IMR-90 (cell line): ENCODE data around the gene COL4A1. TPM values are rescaled to one million over a fixed set of nuclear protein-coding genes. Genes with fewer than 3 reads are reported as not detected.

Source experiments
- ATAC-seq: fragments of 200-7000 bp; cut with Tn5 transposase; 2 replicates; pipeline ENCODE4 v1.9.1; 2020; ENCODE audit warnings: low read depth, mild to moderate bottlenecking, moderate library complexity
- BruUV-seq: library from RNA; stranded (reverse); fragments of 400-500 nt; replicated peaks from 2 replicates; lab custom pipeline; 2021; lab: Mats Ljungman, UMichigan
- CTCF ChIA-PET: fragments of 300-600 bp; formaldehyde crosslinking; extraction: SDS; loops from one replicate; lab custom pipeline; 2021; ENCODE audit warnings: antibody characterized with exemption; lab: Yijun Ruan, JAX
- POLR2A ChIA-PET: fragments of 300-600 bp; sonication (Branson Sonifier 250); formaldehyde crosslinking; loops from one replicate; lab custom pipeline; 2022; ENCODE audit warnings: antibody characterized with exemption; ENCODE audit not compliant: unreplicated experiment; lab: Charles Lee
- DNase-seq: peaks from one replicate; pipeline ENCODE4 v3.0.0; 2013
- H2AFZ ChIP-seq: replicated peaks from 2 replicates; pipeline ENCODE3; 2013; ENCODE audit warnings: low read length, mild to moderate bottlenecking; ENCODE audit not compliant: poor library complexity
- H2AK5ac ChIP-seq: 2 replicates; pipeline ENCODE4 v1.6.1; 2013; ENCODE audit warnings: low read depth, low read length, inconsistent platforms
- H2AK9ac ChIP-seq: replicated peaks from 2 replicates; pipeline ENCODE3; 2013; ENCODE audit warnings: mild to moderate bottlenecking, low read depth, low read length, moderate library complexity; ENCODE audit not compliant: poor library complexity
- H2BK120ac ChIP-seq: 2 replicates; pipeline ENCODE4 v1.6.1; 2013; ENCODE audit warnings: low read depth, low read length, inconsistent platforms
- H2BK15ac ChIP-seq: 3 replicates; pipeline ENCODE4 v1.6.1; 2013; ENCODE audit warnings: low read depth, low read length, inconsistent platforms
- H2BK20ac ChIP-seq: 2 replicates; pipeline ENCODE4 v1.6.1; 2013; ENCODE audit warnings: low read depth, mild to moderate bottlenecking, inconsistent platforms, low read length, moderate library complexity
- H2BK5ac ChIP-seq: 2 replicates; pipeline ENCODE4 v1.6.1; 2013; ENCODE audit warnings: mild to moderate bottlenecking, low read depth, low read length, inconsistent platforms; ENCODE audit not compliant: poor library complexity, severe bottlenecking
- H3K14ac ChIP-seq: replicated peaks from 2 replicates; pipeline ENCODE4 v1.6.1; 2013; ENCODE audit warnings: low read depth, low read length, inconsistent platforms
- H3K18ac ChIP-seq: 2 replicates; pipeline ENCODE4 v1.6.1; 2013; ENCODE audit warnings: low read depth, low read length, control low read depth
- H3K23ac ChIP-seq: 2 replicates; pipeline ENCODE4 v1.6.1; 2013; ENCODE audit warnings: low read depth, low read length, inconsistent platforms
- H3K27ac ChIP-seq: 2 replicates; pipeline ENCODE4 v1.5.1; 2013; ENCODE audit warnings: mild to moderate bottlenecking, control low read depth, low read length; ENCODE audit not compliant: insufficient read depth
- H3K27me3 ChIP-seq: 2 replicates; pipeline ENCODE4 v1.6.1; 2013; ENCODE audit warnings: low read length; ENCODE audit not compliant: control insufficient read depth, insufficient read depth
- H3K36me3 ChIP-seq: 2 replicates; pipeline ENCODE4 v1.6.1; 2013; ENCODE audit warnings: low read length, mixed read lengths; ENCODE audit not compliant: control insufficient read depth, insufficient read depth
- H3K4ac ChIP-seq: 2 replicates; pipeline ENCODE4 v1.6.1; 2013; ENCODE audit warnings: low read depth, low read length, inconsistent platforms
- H3K4me1 ChIP-seq: 2 replicates; pipeline ENCODE4 v1.6.1; 2013; ENCODE audit warnings: low read length, mixed read lengths; ENCODE audit not compliant: control insufficient read depth, insufficient read depth
- H3K4me2 ChIP-seq: 2 replicates; pipeline ENCODE4 v1.6.1; 2013; ENCODE audit warnings: low read depth, mild to moderate bottlenecking, control low read depth, low read length, moderate library complexity
- H3K4me3 ChIP-seq: 2 replicates; pipeline ENCODE4 v1.5.1; 2013; ENCODE audit warnings: low read depth, mild to moderate bottlenecking, control low read depth, low read length, moderate library complexity; ENCODE audit not compliant: insufficient read depth
- H3K56ac ChIP-seq: 2 replicates; pipeline ENCODE4 v1.6.1; 2013; ENCODE audit warnings: low read length, inconsistent platforms; ENCODE audit not compliant: insufficient read depth; ENCODE audit errors: extremely low read depth
- H3K79me1 ChIP-seq, 2 experiments: 2 replicates each; pipeline ENCODE4 v1.6.1; 2013; ENCODE audit warnings: low read length in 2 of 2, inconsistent platforms in 1 of 2, low read depth in 1 of 2
- H3K9ac ChIP-seq: 2 replicates; pipeline ENCODE4 v1.6.1; 2013; ENCODE audit warnings: low read depth, low read length, control low read depth
- H3K9me1 ChIP-seq: 2 replicates; pipeline ENCODE4 v1.6.1; 2013; ENCODE audit warnings: low read length, inconsistent platforms; ENCODE audit not compliant: insufficient read depth
- H3K9me3 ChIP-seq: 2 replicates; pipeline ENCODE4 v1.6.1; 2013; ENCODE audit warnings: low read length; ENCODE audit not compliant: control insufficient read depth, insufficient read depth
- H4K20me1 ChIP-seq: 2 replicates; pipeline ENCODE4 v1.6.1; 2013; ENCODE audit warnings: low read length, inconsistent platforms; ENCODE audit not compliant: insufficient read depth
- H4K5ac ChIP-seq: 2 replicates; pipeline ENCODE4 v1.6.1; 2013; ENCODE audit warnings: mild to moderate bottlenecking, low read depth, low read length, control low read depth
- H4K8ac ChIP-seq, 2 experiments: 2 replicates each; pipeline ENCODE4 v1.6.1; 2013; ENCODE audit warnings: low read depth in 2 of 2, low read length in 2 of 2, control low read depth in 1 of 2, inconsistent platforms in 1 of 2
- H4K91ac ChIP-seq: 2 replicates; pipeline ENCODE4 v1.6.1; 2013; ENCODE audit warnings: low read depth, low read length, inconsistent platforms; ENCODE audit not compliant: insufficient read depth
- BHLHE40 ChIP-seq: fragments of 150-350 bp; IDR thresholded peaks from 2 replicates; pipeline ENCODE4 v1.6.1; 2016; ENCODE audit warnings: mild to moderate bottlenecking, low read depth, low read length
- CEBPB ChIP-seq: IDR thresholded peaks from 2 replicates; pipeline ENCODE4 v1.6.1; 2012; ENCODE audit warnings: low read depth, low read length, improper control_type of control experiment
- CHD1 ChIP-seq: IDR thresholded peaks from 2 replicates; pipeline ENCODE4 v1.6.1; 2012; ENCODE audit warnings: low read depth, low read length, improper control_type of control experiment
- CTCF ChIP-seq: conservative IDR thresholded peaks from 2 replicates; pipeline ENCODE4 v1.5.1; 2012; ENCODE audit warnings: mild to moderate bottlenecking, low read depth, low read length, improper control_type of control experiment
- ELK1 ChIP-seq: fragments of 150-350 bp; IDR thresholded peaks from 2 replicates; pipeline ENCODE4 v1.6.1; 2016; ENCODE audit warnings: low read depth, mild to moderate bottlenecking, low read length, moderate library complexity, borderline replicate concordance
- FOS ChIP-seq: fragments of 150-350 bp; IDR thresholded peaks from 2 replicates; pipeline ENCODE4 v1.6.1; 2016; ENCODE audit warnings: low read depth, low read length
- MAFK ChIP-seq: IDR thresholded peaks from 2 replicates; pipeline ENCODE4 v1.6.1; 2012; ENCODE audit warnings: low read depth, low read length, improper control_type of control experiment
- MAZ ChIP-seq: IDR thresholded peaks from 2 replicates; pipeline ENCODE4 v1.6.1; 2012; ENCODE audit warnings: low read depth, mild to moderate bottlenecking, low read length, improper control_type of control experiment, moderate library complexity, borderline replicate concordance
- MXI1 ChIP-seq: IDR thresholded peaks from 2 replicates; pipeline ENCODE4 v1.6.1; 2012; ENCODE audit warnings: low read depth, mild to moderate bottlenecking, low read length, moderate library complexity, borderline replicate concordance
- NFE2L2 ChIP-seq: fragments of 150-350 bp; IDR thresholded peaks from 2 replicates; pipeline ENCODE4 v1.6.1; 2016; ENCODE audit warnings: low read depth, mild to moderate bottlenecking, low read length
- POLR2A ChIP-seq: IDR thresholded peaks from 2 replicates; pipeline ENCODE4 v1.6.1; 2012; ENCODE audit warnings: mild to moderate bottlenecking, low read depth, low read length
- RAD21 ChIP-seq: IDR thresholded peaks from 2 replicates; pipeline ENCODE4 v1.6.1; 2012; ENCODE audit warnings: low read length, improper control_type of control experiment
- RCOR1 ChIP-seq: IDR thresholded peaks from 2 replicates; pipeline ENCODE4 v1.6.1; 2012; ENCODE audit warnings: mild to moderate bottlenecking, low read length, improper control_type of control experiment; ENCODE audit not compliant: insufficient replicate concordance
- RFX5 ChIP-seq: IDR thresholded peaks from 2 replicates; pipeline ENCODE4 v1.8.0; 2012; ENCODE audit warnings: low read depth, mild to moderate bottlenecking, low read length, moderate library complexity
- SMC3 ChIP-seq: fragments of 150-350 bp; IDR thresholded peaks from 2 replicates; pipeline ENCODE4 v1.6.1; 2016; ENCODE audit warnings: low read depth, mild to moderate bottlenecking, antibody characterized with exemption, low read length, moderate library complexity
- dilution Hi-C: fragments of 300-500 bp; cut with HindIII; formaldehyde crosslinking; loops from one replicate; pipeline ENCODE4 v1.14.3; 2018; ENCODE audit warnings: low sequenced_read_pairs; ENCODE audit not compliant: unreplicated experiment
- in situ Hi-C: fragments of 300-500 bp; cut with MboI; formaldehyde crosslinking; loops from 3 replicates; pipeline ENCODE4 v1.14.3; 2019; ENCODE audit warnings: low sequenced_read_pairs, inconsistent platforms, mixed read lengths
- intact Hi-C: fragments of 100-400 bp; cut with micrococcal nuclease; formaldehyde crosslinking; loops from 2 replicates; pipeline ENCODE4 v1.10.0; 2022
- polyA plus RNA-seq, 3 experiments: library from polyadenylated mRNA; depleted of rRNA; stranded (reverse); fragments of >200 nt; gene quantifications; 2 replicates each; pipeline ENCODE4 v1.2.3, GENCODE V29; 2012; ENCODE audit warnings: low replicate concordance in 1 of 3
- total RNA-seq: library from RNA; depleted of rRNA; stranded (reverse); fragments of >200 nt; gene quantifications from 2 replicates; pipeline ENCODE4 v1.2.3, GENCODE V29; 2012
- TF ChIP-seq, protein P1 (sequence below): fragments of 150-350 bp; IDR thresholded peaks from 2 replicates; pipeline ENCODE4 v1.6.1; 2017; ENCODE audit warnings: mild to moderate bottlenecking, antibody characterized with exemption, low read length, low read depth

The COL4A1 gene
- total and polyA plus RNA-seq, 2 of the 4 experiments (the other 2 are of a cell fraction), result 230 to 337 TPM

GRCh38 chr13:110173247-110173818, 133.6 kb downstream of the COL4A1 start:
- H3K56ac ChIP-seq, result no peak overlapping the region
- TF ChIP-seq, protein P1, sequence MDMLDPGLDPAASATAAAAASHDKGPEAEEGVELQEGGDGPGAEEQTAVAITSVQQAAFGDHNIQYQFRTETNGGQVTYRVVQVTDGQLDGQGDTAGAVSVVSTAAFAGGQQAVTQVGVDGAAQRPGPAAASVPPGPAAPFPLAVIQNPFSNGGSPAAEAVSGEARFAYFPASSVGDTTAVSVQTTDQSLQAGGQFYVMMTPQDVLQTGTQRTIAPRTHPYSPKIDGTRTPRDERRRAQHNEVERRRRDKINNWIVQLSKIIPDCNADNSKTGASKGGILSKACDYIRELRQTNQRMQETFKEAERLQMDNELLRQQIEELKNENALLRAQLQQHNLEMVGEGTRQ, result no peak
- no peak for TF ChIP-seq RFX5
- TF ChIP-seq CHD1, result no peak
- no peak for TF ChIP-seq POLR2A
- no peak for TF ChIP-seq MAFK
- no peak for TF ChIP-seq MXI1
- TF ChIP-seq RCOR1, result no peak
- no peak for TF ChIP-seq CEBPB
- no peak for TF ChIP-seq RAD21
- TF ChIP-seq CTCF, result no peak
- TF ChIP-seq SMC3, result no peak
- TF ChIP-seq FOS, result no peak
- no peak for TF ChIP-seq BHLHE40
- no peak for TF ChIP-seq ELK1
- no peak for TF ChIP-seq MAZ
- TF ChIP-seq NFE2L2, result no peak
- no peak overlapping the region for H3K4me3 ChIP-seq
- no peak for ATAC-seq
- H2BK5ac ChIP-seq, result no peak overlapping the region
- no peak overlapping the region for H2AFZ ChIP-seq
- no peak overlapping the region for H2BK20ac ChIP-seq
- CTCF ChIA-PET, result no interaction called here
- H3K9ac ChIP-seq, result no peak overlapping the region
- H3K36me3 ChIP-seq, result peaks cover 83% of the 10 kb centered on the region
- H4K5ac ChIP-seq, result no peak overlapping the region
- no peak overlapping the region for H2BK120ac ChIP-seq
- H3K4ac ChIP-seq, result no peak overlapping the region
- DNase-seq, result peak; percentile 13
- H3K27me3 ChIP-seq, result no peaks in the 10 kb centered on the region
- H4K20me1 ChIP-seq, result peaks cover 4% of the 10 kb centered on the region
- H3K4me1 ChIP-seq, result no peaks in the 10 kb centered on the region
- POLR2A ChIA-PET, result no interaction called here
- H3K18ac ChIP-seq, result no peak overlapping the region
- dilution Hi-C loops, result no loop called here
- H3K23ac ChIP-seq, result no peak overlapping the region
- peaks cover 14 to 47% of the 10 kb centered on the region in 2 experiments; a peak in 3 of 4 replicates for H3K79me1 ChIP-seq
- H2AK9ac ChIP-seq, result no peak overlapping the region
- no TSS peak for BruUV-seq
- H4K8ac ChIP-seq, result no peak overlapping the region
- H3K27ac ChIP-seq, result no peak overlapping the region
- H2BK15ac ChIP-seq, result no peak overlapping the region
- no peaks in the 10 kb centered on the region for H3K9me3 ChIP-seq
- H3K9me1 ChIP-seq, result peaks cover 19% of the 10 kb centered on the region
- no peak overlapping the region for H2AK5ac ChIP-seq
- in situ Hi-C loops, result no loop called here
- no peak overlapping the region for H3K14ac ChIP-seq
- intact Hi-C loops, result no loop called here
- H3K4me2 ChIP-seq, result no peak overlapping the region
- H4K91ac ChIP-seq, result no peak overlapping the region
